GM12878 (cell line): ENCODE results near the gene AWAT1. TPM values are rescaled to one million over a fixed set of nuclear protein-coding genes. Genes with fewer than 3 reads are reported as not detected.

ENCODE experiments used
- ATAC-seq: fragments of 200-7000 bp; cut with Tn5 transposase; 3 replicates; pipeline ENCODE4 v1.9.1; 2020; ENCODE audit warnings: mild to moderate bottlenecking, moderate library complexity
- BruUV-seq: library from RNA; stranded (reverse); fragments of 400-500 nt; replicated peaks from 2 replicates; lab custom pipeline; 2021; lab: Mats Ljungman, UMichigan
- CTCF ChIA-PET: fragments of 300-600 bp; sonication (Branson Sonifier 250); formaldehyde crosslinking; extraction: SDS; loops from one replicate; lab custom pipeline; 2021; ENCODE audit warnings: inconsistent platforms; lab: Yijun Ruan, JAX
- POLR2A ChIA-PET: fragments of 350-600 bp; formaldehyde crosslinking; extraction: SDS; loops from one replicate; lab custom pipeline; 2021; ENCODE audit warnings: inconsistent platforms; lab: Charles Lee
- RAD21 ChIA-PET: fragments of 300-600 bp; sonication (Branson Sonifier 250); formaldehyde crosslinking; loops from one replicate; lab custom pipeline; 2023; ENCODE audit warnings: antibody characterized with exemption; ENCODE audit not compliant: unreplicated experiment; lab: Charles Lee
- SMC1A ChIA-PET: fragments of 300-600 bp; sonication (Branson Sonifier 250); formaldehyde crosslinking; loops from one replicate; lab custom pipeline; 2023; ENCODE audit not compliant: unreplicated experiment, uncharacterized antibody; lab: Charles Lee
- DNase-seq: peaks from one replicate; pipeline ENCODE4 v3.0.0-alpha.2; 2011; ENCODE audit warnings: low read depth, low spot score
- FAIRE-seq: peaks from 3 replicates; lab custom pipeline; 2011; peaks lifted over from hg19 to GRCh38; lab: Jason Lieb, UNC
- H2AFZ ChIP-seq: 2 replicates; pipeline ENCODE4 v1.6.0; 2011; ENCODE audit warnings: low read depth, low read length, control low read depth; ENCODE audit not compliant: control insufficient read depth
- H3K27ac ChIP-seq: 2 replicates; pipeline ENCODE4 v1.5.1; 2011; ENCODE audit warnings: control low read depth; ENCODE audit not compliant: control insufficient read depth, insufficient read depth
- H3K27me3 ChIP-seq, 2 experiments: replicated peaks in 1 of 2; 2 replicates each; pipeline versions ENCODE4 v1.6.0 to v1.6.1; 2011; ENCODE audit warnings: low read length in 1 of 2; ENCODE audit not compliant: control insufficient read depth in 2 of 2, insufficient read depth in 2 of 2
- H3K36me3 ChIP-seq, 2 experiments: 2 replicates each; pipeline ENCODE4 v1.5.1; 2011; ENCODE audit warnings: low read length in 1 of 2; ENCODE audit not compliant: control insufficient read depth in 2 of 2, insufficient read depth in 2 of 2
- H3K4me1 ChIP-seq: 2 replicates; pipeline ENCODE4 v1.6.1; 2011; ENCODE audit warnings: mild to moderate bottlenecking, low read length, moderate library complexity, mixed read lengths; ENCODE audit not compliant: control insufficient read depth, insufficient read depth
- H3K4me2 ChIP-seq: 2 replicates; pipeline ENCODE4 v1.6.0; 2011; ENCODE audit warnings: control low read depth; ENCODE audit not compliant: control insufficient read depth, insufficient read depth
- H3K4me3 ChIP-seq: fragments of 200-600 bp; sonication (generic); 2 replicates; pipeline ENCODE4 v1.5.1; 2016
- H3K79me2 ChIP-seq: 2 replicates; pipeline ENCODE4 v1.6.0; 2011; ENCODE audit warnings: low read length; ENCODE audit not compliant: control insufficient read depth, insufficient read depth
- H3K9ac ChIP-seq: 2 replicates; pipeline ENCODE4 v1.8.0; 2011; ENCODE audit warnings: low read length, control low read depth, mixed read lengths; ENCODE audit not compliant: control insufficient read depth, insufficient read depth
- H3K9me3 ChIP-seq: replicated peaks from 3 replicates; pipeline ENCODE4 v1.5.1; 2011; ENCODE audit warnings: mild to moderate bottlenecking, low read length; ENCODE audit not compliant: control insufficient read depth, insufficient read depth
- H4K20me1 ChIP-seq: 2 replicates; pipeline ENCODE4 v1.6.0; 2011; ENCODE audit not compliant: control insufficient read depth, insufficient read depth
- JUNB ChIP-seq: IDR thresholded peaks from 2 replicates; pipeline ENCODE4 v1.6.1; 2016; ENCODE audit warnings: antibody characterized with exemption, mild to moderate bottlenecking
- MEF2A ChIP-seq: IDR thresholded peaks from 2 replicates; pipeline ENCODE4 v1.6.1; 2011; ENCODE audit warnings: low read depth, mild to moderate bottlenecking, low read length, moderate library complexity; ENCODE audit not compliant: insufficient read depth
- SMC3 ChIP-seq: IDR thresholded peaks from 2 replicates; pipeline ENCODE4 v1.6.1; 2011; ENCODE audit warnings: low read length, improper control_type of control experiment, borderline replicate concordance
- SREBF1 ChIP-seq: IDR thresholded peaks from 2 replicates; pipeline ENCODE4 v1.6.1; 2012; ENCODE audit warnings: mild to moderate bottlenecking, low read length
- WGBS: methylation state at CpG from one replicate; pipeline ENCODE4 v1.1.6; 2016; ENCODE audit warnings: low lambda C conversion rate; ENCODE audit not compliant: insufficient replicate concordance, insufficient coverage; ENCODE audit errors: missing lambda C conversion rate; 5-methylcytosine and 5-hydroxymethylcytosine counted together
- in situ Hi-C: fragments of 300-500 bp; cut with MboI; formaldehyde crosslinking; loops from 9 replicates; pipeline ENCODE4 v1.14.3; 2018; ENCODE audit warnings: mixed read lengths
- intact Hi-C: fragments of 100-400 bp; cut with micrococcal nuclease; formaldehyde crosslinking; loops from one replicate; pipeline ENCODE4 v1.14.2; 2022; ENCODE audit not compliant: unreplicated experiment
- polyA plus RNA-seq, 11 experiments: library from polyadenylated mRNA; depleted of rRNA in 4 of 11; unstranded in 6 of 11; stranded (reverse) in 5 of 11; fragments of >200 nt; fragmentation: Nextera tagmentation in 4 of 11; fragmentation: Illumina TruSeq in 1 of 11; extraction: Ambion mirVana in 4 of 11; extraction: Trizol in 1 of 11; gene quantifications; 1 replicate in 1 of 11; 2 replicates in 10 of 11; pipeline versions ENCODE4 v1.2.1 to v1.2.3, GENCODE V29; 2011 to 2016; ENCODE audit warnings: inconsistent platforms in 2 of 11, missing spikeins in 2 of 11, low read depth in 1 of 11
- total RNA-seq, 4 experiments: library from RNA; depleted of rRNA in 3 of 4; stranded (reverse); fragments of >200 nt in 3 of 4; fragmentation: Illumina TruSeq in 1 of 4; extraction: Trizol in 1 of 4; gene quantifications; 2 replicates each; pipeline versions ENCODE4 v1.2.1 to v1.2.3, GENCODE V29; 2013 to 2021
- TF ChIP-seq, protein P1 (sequence below): IDR thresholded peaks from 2 replicates; pipeline ENCODE4 v1.6.1; 2012; ENCODE audit warnings: low read length, inconsistent platforms
- TF ChIP-seq, protein P2 (sequence below): fragments of 450-650 bp; IDR thresholded peaks from 2 replicates; pipeline ENCODE4 v1.6.1; 2016; ENCODE audit warnings: mild to moderate bottlenecking, moderate library complexity, borderline replicate concordance

The AWAT1 gene
- total and polyA plus RNA-seq, 10 of the 15 experiments (the other 5 are each of a cell fraction or from before 2014, with no cell fraction given): not detected

- Histone ChIP-seq H2AFZ (no peak overlapping the region), H3K4me1 (no peaks in the 10 kb centered on the region), H3K4me3 (no peak overlapping the region), H3K79me2 (no peaks in the 10 kb centered on the region), H3K4me2 (no peak overlapping the region), H3K27me3 (no peaks in the 10 kb centered on the region; a peak in 1 of 4 replicates), H4K20me1 (no peaks in the 10 kb centered on the region), H3K9me3 (no peaks in the 10 kb centered on the region; the same call in 2 of the 3 replicates), H3K36me3 (no peaks in the 10 kb centered on the region), H3K27ac (no peak overlapping the region), H3K9ac (no peak overlapping the region)
- POLR2A ChIA-PET: no interaction called here
- CTCF ChIA-PET: no interaction called here
- in situ Hi-C loops: no loop called here
- ATAC-seq (no peak), DNase-seq (no peak), FAIRE-seq (no peak)
- WGBS: 11% methylated on average over 5 of the region's 5 CpGs
- no peak for TF ChIP-seq JUNB
- no peak for TF ChIP-seq MEF2A
- TF ChIP-seq, protein P1, sequence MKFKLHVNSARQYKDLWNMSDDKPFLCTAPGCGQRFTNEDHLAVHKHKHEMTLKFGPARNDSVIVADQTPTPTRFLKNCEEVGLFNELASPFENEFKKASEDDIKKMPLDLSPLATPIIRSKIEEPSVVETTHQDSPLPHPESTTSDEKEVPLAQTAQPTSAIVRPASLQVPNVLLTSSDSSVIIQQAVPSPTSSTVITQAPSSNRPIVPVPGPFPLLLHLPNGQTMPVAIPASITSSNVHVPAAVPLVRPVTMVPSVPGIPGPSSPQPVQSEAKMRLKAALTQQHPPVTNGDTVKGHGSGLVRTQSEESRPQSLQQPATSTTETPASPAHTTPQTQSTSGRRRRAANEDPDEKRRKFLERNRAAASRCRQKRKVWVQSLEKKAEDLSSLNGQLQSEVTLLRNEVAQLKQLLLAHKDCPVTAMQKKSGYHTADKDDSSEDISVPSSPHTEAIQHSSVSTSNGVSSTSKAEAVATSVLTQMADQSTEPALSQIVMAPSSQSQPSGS: no peak
- TF ChIP-seq SREBF1: no peak
- TF ChIP-seq, protein P2, sequence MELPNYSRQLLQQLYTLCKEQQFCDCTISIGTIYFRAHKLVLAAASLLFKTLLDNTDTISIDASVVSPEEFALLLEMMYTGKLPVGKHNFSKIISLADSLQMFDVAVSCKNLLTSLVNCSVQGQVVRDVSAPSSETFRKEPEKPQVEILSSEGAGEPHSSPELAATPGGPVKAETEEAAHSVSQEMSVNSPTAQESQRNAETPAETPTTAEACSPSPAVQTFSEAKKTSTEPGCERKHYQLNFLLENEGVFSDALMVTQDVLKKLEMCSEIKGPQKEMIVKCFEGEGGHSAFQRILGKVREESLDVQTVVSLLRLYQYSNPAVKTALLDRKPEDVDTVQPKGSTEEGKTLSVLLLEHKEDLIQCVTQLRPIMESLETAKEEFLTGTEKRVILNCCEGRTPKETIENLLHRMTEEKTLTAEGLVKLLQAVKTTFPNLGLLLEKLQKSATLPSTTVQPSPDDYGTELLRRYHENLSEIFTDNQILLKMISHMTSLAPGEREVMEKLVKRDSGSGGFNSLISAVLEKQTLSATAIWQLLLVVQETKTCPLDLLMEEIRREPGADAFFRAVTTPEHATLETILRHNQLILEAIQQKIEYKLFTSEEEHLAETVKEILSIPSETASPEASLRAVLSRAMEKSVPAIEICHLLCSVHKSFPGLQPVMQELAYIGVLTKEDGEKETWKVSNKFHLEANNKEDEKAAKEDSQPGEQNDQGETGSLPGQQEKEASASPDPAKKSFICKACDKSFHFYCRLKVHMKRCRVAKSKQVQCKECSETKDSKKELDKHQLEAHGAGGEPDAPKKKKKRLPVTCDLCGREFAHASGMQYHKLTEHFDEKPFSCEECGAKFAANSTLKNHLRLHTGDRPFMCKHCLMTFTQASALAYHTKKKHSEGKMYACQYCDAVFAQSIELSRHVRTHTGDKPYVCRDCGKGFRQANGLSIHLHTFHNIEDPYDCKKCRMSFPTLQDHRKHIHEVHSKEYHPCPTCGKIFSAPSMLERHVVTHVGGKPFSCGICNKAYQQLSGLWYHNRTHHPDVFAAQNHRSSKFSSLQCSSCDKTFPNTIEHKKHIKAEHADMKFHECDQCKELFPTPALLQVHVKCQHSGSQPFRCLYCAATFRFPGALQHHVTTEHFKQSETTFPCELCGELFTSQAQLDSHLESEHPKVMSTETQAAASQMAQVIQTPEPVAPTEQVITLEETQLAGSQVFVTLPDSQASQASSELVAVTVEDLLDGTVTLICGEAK: no peak
- no peak for TF ChIP-seq SMC3
- SMC1A ChIA-PET: no interaction called here
- BruUV-seq: no TSS peak
- intact Hi-C loops: no loop called here
- RAD21 ChIA-PET: no interaction called here
Measured at GRCh38 chrX:70219938-70220764, 14.3 kb upstream of the AWAT1 start.
